AG04449 (cell line): Measurements from ENCODE around the gene PCDHGA7.
A peak's percentile ranks its signal among the peaks of the same experiment; 100 is the strongest.
"Not testable (repeated sequence)": the region's sequence is repeated elsewhere in the genome, so short reads cannot be mapped to it uniquely, and the experiment has no call there.

Source experiments
- CTCF ChIA-PET: fragments of 350-600 bp; formaldehyde crosslinking; extraction: SDS; loops from one replicate; lab custom pipeline; 2021; ENCODE audit warnings: antibody characterized with exemption; lab: Yijun Ruan, JAX
- POLR2A ChIA-PET: fragments of 400-600, 350-600 bp; formaldehyde crosslinking; extraction: SDS; loops from one replicate; lab custom pipeline; 2020; ENCODE audit warnings: antibody characterized with exemption, inconsistent platforms; lab: Yijun Ruan, JAX
- DNase-seq: peaks from one replicate; pipeline ENCODE4 v3.0.0-alpha.2; 2010; ENCODE audit warnings: low read depth, low spot score
- H3K4me3 ChIP-seq: 2 replicates; pipeline ENCODE4 v1.5.1; 2011; ENCODE audit warnings: low read depth, mild to moderate bottlenecking, control low read depth, low read length
- CTCF ChIP-seq: IDR thresholded peaks from one replicate; pipeline ENCODE4 v1.5.1; 2011; ENCODE audit warnings: mild to moderate bottlenecking, moderate library complexity, low read length, control low read depth, inconsistent platforms; ENCODE audit not compliant: insufficient read depth; ENCODE audit errors: missing control alignments

Gene PCDHGA7

GRCh38 chr5:141382469-141383294, at the start of gene PCDHGA7:
Gene PCDHGA7 (plus strand): TSS chr5:141382742. CDS start chr5:141382900, 158 bp downstream.
- DNase-seq = no peak
- ChIA-PET POLR2A (no interaction called here), CTCF (interaction anchor here (0.8 to 1.8 kb wide), 12 partner anchors 9 to 185 kb away, joined by 3 to 8 read pairs (median 4); partner anchors contain the start of genes PCDHGA11, PCDHGA5, PCDHGA6 and PCDHGB7)
- peak within 1 kb of the TSS; percentile 59 for H3K4me3 ChIP-seq
- TF ChIP-seq CTCF = peak; percentile 35

GRCh38 chr5:141338538-141339306, 43.8 kb upstream of the PCDHGA7 start, which contains the start of gene PCDHGA2:
Gene PCDHGA2 (plus strand): TSS chr5:141338760.
- CTCF ChIA-PET = interaction anchor here (0.7 to 4.2 kb wide), 22 partner anchors 8 to 231 kb away, joined by 3 to 65 read pairs (median 6); partner anchors contain the start of genes PCDHB14, PCDHGA1, PCDHGA12 and PCDHGA4
- no peak for DNase-seq
- POLR2A ChIA-PET = no interaction called here
- peak within 1 kb of the TSS; percentile 51 for H3K4me3 ChIP-seq
- peak; percentile 53 for TF ChIP-seq CTCF

DNA sequence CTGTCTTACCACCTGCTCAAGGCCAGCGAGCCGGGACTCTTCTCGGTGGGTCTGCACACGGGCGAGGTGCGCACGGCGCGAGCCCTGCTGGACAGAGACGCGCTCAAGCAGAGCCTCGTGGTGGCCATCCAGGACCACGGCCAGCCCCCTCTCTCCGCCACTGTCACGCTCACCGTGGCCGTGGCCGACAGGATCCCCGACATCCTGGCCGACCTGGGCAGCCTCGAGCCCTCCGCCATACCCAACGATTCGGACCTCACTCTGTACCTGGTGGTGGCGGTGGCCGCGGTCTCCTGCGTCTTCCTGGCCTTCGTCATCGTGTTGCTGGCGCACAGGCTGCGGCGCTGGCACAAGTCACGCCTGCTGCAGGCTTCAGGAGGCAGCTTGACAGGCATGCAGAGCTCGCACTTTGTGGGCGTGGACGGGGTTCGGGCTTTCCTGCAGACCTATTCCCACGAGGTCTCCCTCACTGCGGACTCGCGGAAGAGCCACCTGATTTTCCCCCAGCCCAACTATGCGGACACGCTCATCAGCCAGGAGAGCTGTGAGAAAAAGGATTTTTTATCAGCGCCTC, 41.7 kb upstream of the PCDHGA7 start:
- POLR2A ChIA-PET, DNase-seq, H3K4me3 ChIP-seq: not testable (repeated sequence)
- CTCF ChIA-PET = interaction anchor here (4.2 kb wide), 1 partner anchor 223 kb away, joined by 65 read pairs; no protein-coding TSS in a partner anchor

DNA sequence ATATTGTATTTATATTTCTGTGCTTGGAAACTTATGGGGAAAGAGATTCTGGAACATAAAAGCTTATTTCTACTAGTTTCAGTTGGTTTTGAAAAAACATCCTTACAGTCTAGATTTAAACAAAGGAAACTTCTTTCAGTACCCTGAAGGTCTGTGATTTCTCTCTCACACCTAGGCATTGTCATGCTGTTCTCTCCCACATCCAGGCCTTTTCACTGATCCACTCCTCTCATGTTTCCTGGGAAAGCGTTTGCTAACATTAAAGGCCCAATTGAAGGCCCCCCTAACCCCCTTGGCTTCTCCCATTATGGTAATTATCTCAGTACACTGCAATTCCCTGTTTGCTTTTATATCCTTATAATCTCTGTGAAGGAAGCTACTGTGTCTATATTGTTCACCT, 39.8 kb upstream of the PCDHGA7 start:
- ChIA-PET POLR2A (no interaction called here), CTCF (interaction anchor here (0.7 to 10.4 kb wide), 19 partner anchors 8 to 226 kb away, joined by 3 to 134 read pairs (median 5); partner anchors contain the start of genes PCDHGA1, PCDHGA10, PCDHGA4 and PCDHGA9)
- no peak for TF ChIP-seq CTCF
- H3K4me3 ChIP-seq = no peak overlapping the region
- no peak for DNase-seq

DNA sequence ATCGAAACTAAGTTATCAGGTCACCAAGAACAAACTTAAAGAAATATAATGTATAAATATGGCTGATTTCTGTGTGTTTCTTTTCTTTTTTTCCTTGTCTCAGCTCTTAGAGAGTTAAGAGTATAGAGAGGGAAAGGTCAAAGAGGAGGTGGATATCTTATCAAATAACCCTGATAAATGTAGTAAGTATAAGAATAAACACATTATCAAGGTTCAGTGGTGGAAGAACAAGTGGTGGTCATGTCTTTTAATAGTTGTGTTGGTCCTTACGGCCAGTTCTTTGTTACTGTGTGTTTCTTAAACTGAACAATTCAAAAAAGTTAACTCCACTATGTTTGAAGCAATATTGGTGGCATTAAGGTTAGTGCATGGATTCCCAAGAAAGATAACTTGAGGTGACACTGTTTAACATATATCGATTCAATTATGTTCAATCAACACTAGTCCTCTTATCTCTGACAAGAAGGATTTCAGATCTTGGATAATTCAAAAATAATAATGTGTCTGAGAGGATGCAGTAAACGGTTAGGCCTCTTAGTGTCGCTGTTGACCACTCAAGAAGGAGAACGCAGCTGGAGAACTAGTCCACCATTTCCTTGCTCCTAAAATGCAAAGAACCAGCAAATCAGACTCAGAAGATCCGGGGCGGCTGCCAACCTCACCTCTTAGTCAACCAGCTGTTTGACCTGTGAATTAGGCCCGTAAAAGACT, 39.1 kb upstream of the PCDHGA7 start, which contains the start of gene PCDHGA3:
Gene PCDHGA3 (plus strand): TSS at position 588 of the 711 bp plus-strand sequence. CDS start 205 bp downstream, outside the sequence.
- ChIA-PET CTCF (interaction anchor here (0.7 to 10.4 kb wide), 24 partner anchors 9 to 232 kb away, joined by 3 to 134 read pairs (median 4); partner anchors contain the start of genes PCDHGA1, PCDHGA11, PCDHGA4 and PCDHGA5), POLR2A (no interaction called here)
- peak within 1 kb of the TSS; percentile 43 for H3K4me3 ChIP-seq
- TF ChIP-seq CTCF = no peak
- DNase-seq = no peak
